Activated CD4-positive, alpha-beta T cell treated with anti-CD3 and anti-CD28 coated beads, Interleukin-2, amount 10 ng/mL, durations not matched to agents 7 days and 5 days (primary cell): ENCODE measurements around the gene FAM193B. TPM values are rescaled to one million over a fixed set of nuclear protein-coding genes. Genes with fewer than 3 reads are reported as not detected.
"Not testable (repeated sequence)": the region's sequence is repeated elsewhere in the genome, so short reads cannot be mapped to it uniquely, and the experiment has no call there.

ENCODE experiments used
- CTCF ChIA-PET: fragments of 350-600 bp; sonication (Branson Sonifier 250); formaldehyde crosslinking; loops from one replicate; lab custom pipeline; 2021; ENCODE audit warnings: antibody characterized with exemption; lab: Charles Lee
- POLR2A ChIA-PET: fragments of 350-600 bp; sonication (Branson Sonifier 250); formaldehyde crosslinking; loops from one replicate; lab custom pipeline; 2021; ENCODE audit warnings: antibody characterized with exemption; lab: Charles Lee
- DNase-seq: peaks from one replicate; pipeline ENCODE4 v3.0.0-alpha.2; 2020
- H3K27ac Mint-ChIP-seq: one replicate; pipeline ENCODE4 v1.8.0; 2021; ENCODE audit warnings: mild to moderate bottlenecking, moderate library complexity, mixed read lengths
- H3K27me3 Mint-ChIP-seq: one replicate; pipeline ENCODE4 v1.8.0; 2021; ENCODE audit warnings: mixed read lengths
- H3K36me3 Mint-ChIP-seq: one replicate; pipeline ENCODE4 v1.8.0; 2021; ENCODE audit warnings: low read depth, mixed read lengths
- H3K4me1 Mint-ChIP-seq: one replicate; pipeline ENCODE4 v1.8.0; 2021; ENCODE audit warnings: mixed read lengths
- H3K4me3 Mint-ChIP-seq: one replicate; pipeline ENCODE4 v1.8.0; 2021; ENCODE audit warnings: mild to moderate bottlenecking, moderate library complexity, mixed read lengths
- H3K9me3 Mint-ChIP-seq: one replicate; pipeline ENCODE4 v1.8.0; 2021; ENCODE audit warnings: mixed read lengths
- total RNA-seq, 2 experiments: library from RNA; stranded (reverse); gene quantifications; one replicate each; pipeline ENCODE4 v1.2.3, GENCODE V29; 2021

Gene FAM193B
- total RNA-seq, 2 experiments from 2014 or later, result 102 to 120 TPM

GRCh38 chr5:177568326-177568725 is 14.0 kb upstream of the FAM193B start:
- Mint-ChIP-seq H3K4me3 (no peak overlapping the region), H3K27me3 (no peaks in the 10 kb centered on the region), H3K4me1 (peaks cover 5% of the 10 kb centered on the region), H3K36me3 (no peaks in the 10 kb centered on the region), H3K9me3 (no peaks in the 10 kb centered on the region), H3K27ac (no peak overlapping the region)
- no peak for DNase-seq
- ChIA-PET POLR2A (no interaction called here), CTCF (interaction anchor here (0.7 kb wide), 1 partner anchor 59 kb away, joined by 3 read pairs; no protein-coding TSS in a partner anchor)

GRCh38 chr5:177565046-177565445 is 10.7 kb upstream of the FAM193B start:
- Mint-ChIP-seq H3K4me1 (peaks cover 5% of the 10 kb centered on the region), H3K9me3 (no peaks in the 10 kb centered on the region), H3K27me3 (no peaks in the 10 kb centered on the region), H3K36me3 (no peaks in the 10 kb centered on the region), H3K4me3 (no peak overlapping the region), H3K27ac (no peak overlapping the region)
- POLR2A ChIA-PET, result no interaction called here
- CTCF ChIA-PET, result no interaction called here
- no peak for DNase-seq

- POLR2A ChIA-PET, H3K9me3 Mint-ChIP-seq, DNase-seq, H3K4me3 Mint-ChIP-seq, CTCF ChIA-PET, H3K27me3 Mint-ChIP-seq, H3K27ac Mint-ChIP-seq, H3K36me3 Mint-ChIP-seq: not testable (repeated sequence)
- H3K4me1 Mint-ChIP-seq, result peaks cover 26% of the 10 kb centered on the region
These were observed 5.1 kb upstream of the FAM193B start for GRCh38 chr5:177559446-177559941.

GRCh38 chr5:177557796-177558195 is 3.4 kb upstream of the FAM193B start:
- ChIA-PET CTCF (interaction anchor here (0.6 kb wide), 1 partner anchor 69 kb away, joined by 3 read pairs; no protein-coding TSS in a partner anchor), POLR2A (no interaction called here)
- DNase-seq, result no peak
- H3K4me1 Mint-ChIP-seq, result peaks cover 34% of the 10 kb centered on the region
- H3K27ac Mint-ChIP-seq, result no peak overlapping the region
- no peaks in the 10 kb centered on the region for H3K9me3 Mint-ChIP-seq
- no peak overlapping the region for H3K4me3 Mint-ChIP-seq
- no peaks in the 10 kb centered on the region for H3K27me3 Mint-ChIP-seq
- H3K36me3 Mint-ChIP-seq, result peaks cover 6% of the 10 kb centered on the region

- Mint-ChIP-seq H3K36me3 (peaks cover 9% of the 10 kb centered on the region), H3K27ac (peak overlapping the region; percentile 82), H3K4me3 (no peak overlapping the region), H3K27me3 (no peaks in the 10 kb centered on the region), H3K9me3 (no peaks in the 10 kb centered on the region), H3K4me1 (peaks cover 41% of the 10 kb centered on the region)
- POLR2A ChIA-PET, result no interaction called here
- DNase-seq, result peak; percentile 45
- CTCF ChIA-PET, result interaction anchor here (0.6 kb wide), 1 partner anchor 77 kb away, joined by 5 read pairs; no protein-coding TSS in a partner anchor
These were observed 2.8 kb upstream of the FAM193B start for GRCh38 chr5:177557041-177557647.

GRCh38 chr5:177555665-177556064 is 1.3 kb upstream of the FAM193B start:
- ChIA-PET CTCF (interaction anchor here (1.0 kb wide), 1 partner anchor 18 kb away, joined by 3 read pairs; no protein-coding TSS in a partner anchor), POLR2A (no interaction called here)
- Mint-ChIP-seq H3K4me3 (no peak overlapping the region), H3K9me3 (no peaks in the 10 kb centered on the region), H3K4me1 (peaks cover 47% of the 10 kb centered on the region), H3K27ac (no peak overlapping the region), H3K36me3 (peaks cover 19% of the 10 kb centered on the region), H3K27me3 (no peaks in the 10 kb centered on the region)
- DNase-seq, result no peak

- Mint-ChIP-seq H3K27ac (no peak overlapping the region), H3K4me3 (peak overlapping the region; percentile 84), H3K36me3 (peaks cover 22% of the 10 kb centered on the region), H3K4me1 (peaks cover 48% of the 10 kb centered on the region), H3K27me3 (no peaks in the 10 kb centered on the region), H3K9me3 (no peaks in the 10 kb centered on the region)
- DNase-seq, result no peak
- ChIA-PET POLR2A (no interaction called here), CTCF (no interaction called here)
These were observed 865 bp upstream of the FAM193B start for GRCh38 chr5:177555228-177555627.

GRCh38 chr5:177553671-177554429 is 513 bp downstream of the FAM193B start:
- Mint-ChIP-seq H3K27ac (peak overlapping the region; percentile 13), H3K4me3 (peak overlapping the region; percentile 75), H3K4me1 (peaks cover 50% of the 10 kb centered on the region), H3K36me3 (peaks cover 24% of the 10 kb centered on the region), H3K9me3 (no peaks in the 10 kb centered on the region), H3K27me3 (no peaks in the 10 kb centered on the region)
- CTCF ChIA-PET, result no interaction called here
- POLR2A ChIA-PET, result no interaction called here
- peak; percentile 31 for DNase-seq

- peaks cover 48% of the 10 kb centered on the region for H3K4me1 Mint-ChIP-seq
- no peaks in the 10 kb centered on the region for H3K9me3 Mint-ChIP-seq
- ChIA-PET POLR2A (no interaction called here), CTCF (no interaction called here)
- H3K36me3 Mint-ChIP-seq, result peaks cover 25% of the 10 kb centered on the region
- DNase-seq, result no peak
- H3K4me3 Mint-ChIP-seq, result peak overlapping the region; percentile 75
- peak overlapping the region; percentile 67 for H3K27ac Mint-ChIP-seq
- no peaks in the 10 kb centered on the region for H3K27me3 Mint-ChIP-seq
These were observed 1.4 kb downstream of the FAM193B start for GRCh38 chr5:177552839-177553455.

GRCh38 chr5:177550122-177550521 is 4.2 kb downstream of the FAM193B start:
- POLR2A ChIA-PET, result no interaction called here
- CTCF ChIA-PET, result interaction anchor here (0.6 to 1.3 kb wide), 2 partner anchors 12 to 26 kb away, joined by 3 read pairs; no protein-coding TSS in a partner anchor
- H3K4me3 Mint-ChIP-seq, result no peak overlapping the region
- H3K9me3 Mint-ChIP-seq, result no peaks in the 10 kb centered on the region
- peaks cover 30% of the 10 kb centered on the region for H3K4me1 Mint-ChIP-seq
- no peaks in the 10 kb centered on the region for H3K27me3 Mint-ChIP-seq
- DNase-seq, result no peak
- H3K36me3 Mint-ChIP-seq, result peaks cover 25% of the 10 kb centered on the region
- H3K27ac Mint-ChIP-seq, result no peak overlapping the region

- H3K4me1 Mint-ChIP-seq, result peaks cover 22% of the 10 kb centered on the region
- POLR2A ChIA-PET, result no interaction called here
These were observed 5.9 kb downstream of the FAM193B start for GRCh38 chr5:177548495-177548894.

GRCh38 chr5:177547736-177548135 is 6.6 kb downstream of the FAM193B start:
- peaks cover 15% of the 10 kb centered on the region for H3K4me1 Mint-ChIP-seq
- POLR2A ChIA-PET, result no interaction called here
- no peak overlapping the region for H3K4me3 Mint-ChIP-seq
- no peaks in the 10 kb centered on the region for H3K9me3 Mint-ChIP-seq
- CTCF ChIA-PET, result interaction anchor here (0.9 to 1.4 kb wide), 3 partner anchors 14 to 39 kb away, joined by 3 read pairs; no protein-coding TSS in a partner anchor
- H3K27me3 Mint-ChIP-seq, result no peaks in the 10 kb centered on the region
- H3K36me3 Mint-ChIP-seq, result peaks cover 22% of the 10 kb centered on the region
- no peak overlapping the region for H3K27ac Mint-ChIP-seq
- DNase-seq, result no peak

More at GRCh38 chr5:177548495-177548894, 5.9 kb downstream of the FAM193B start:
- DNase-seq, result no peak
- H3K4me3 Mint-ChIP-seq, result no peak overlapping the region
- peaks cover 27% of the 10 kb centered on the region for H3K36me3 Mint-ChIP-seq
- no peaks in the 10 kb centered on the region for H3K9me3 Mint-ChIP-seq
- no peak overlapping the region for H3K27ac Mint-ChIP-seq
- no peaks in the 10 kb centered on the region for H3K27me3 Mint-ChIP-seq
- CTCF ChIA-PET, result interaction anchor here (0.9 to 1.4 kb wide), 4 partner anchors 13 to 40 kb away, joined by 3 read pairs; no protein-coding TSS in a partner anchor
